GM19467 (cell line): ENCODE measurements around the gene MAP2K7.
"Not testable (repeated sequence)": the region's sequence is repeated elsewhere in the genome, so short reads cannot be mapped to it uniquely, and the experiment has no call there.

Source experiments
- ATAC-seq: cut with Tn5 transposase; IDR thresholded peaks from one replicate; pipeline ENCODE4 v1.9.1; 2021; ENCODE audit warnings: mild to moderate bottlenecking, moderate library complexity; ENCODE audit not compliant: unreplicated experiment

Gene MAP2K7

GRCh38 chr19:7928741-7929701 lies 25.3 kb downstream of the MAP2K7 start:
- no peak for ATAC-seq

GRCh38 chr19:7930030-7930429 lies 26.4 kb downstream of the MAP2K7 start:
- not testable (repeated sequence) for ATAC-seq

DNA sequence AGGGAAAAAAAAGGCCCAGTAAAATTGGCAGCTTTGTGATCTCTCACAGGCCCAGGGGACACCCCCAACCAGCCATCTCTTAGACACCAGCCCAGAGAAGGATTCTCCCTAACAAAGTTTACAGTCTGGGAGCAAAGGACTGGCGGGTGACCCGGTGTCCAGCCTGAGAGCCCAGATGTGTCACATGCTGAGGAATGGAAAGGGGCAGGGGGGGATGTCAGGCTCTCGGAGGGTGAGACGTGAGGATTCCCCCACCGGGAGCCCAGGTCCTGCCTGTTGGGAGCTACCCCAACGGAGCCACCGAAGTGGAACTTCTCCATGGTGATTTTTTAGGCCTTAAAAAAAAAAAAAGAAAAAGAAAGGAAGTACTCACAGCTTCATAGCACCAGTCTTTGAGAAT lies 27.1 kb downstream of the MAP2K7 start:
- no peak for ATAC-seq

GRCh38 chr19:7931221-7932061 lies 27.8 kb downstream of the MAP2K7 start:
- no peak for ATAC-seq

- no peak for ATAC-seq
These were observed 28.7 kb downstream of the MAP2K7 start for GRCh38 chr19:7932276-7932929.

DNA sequence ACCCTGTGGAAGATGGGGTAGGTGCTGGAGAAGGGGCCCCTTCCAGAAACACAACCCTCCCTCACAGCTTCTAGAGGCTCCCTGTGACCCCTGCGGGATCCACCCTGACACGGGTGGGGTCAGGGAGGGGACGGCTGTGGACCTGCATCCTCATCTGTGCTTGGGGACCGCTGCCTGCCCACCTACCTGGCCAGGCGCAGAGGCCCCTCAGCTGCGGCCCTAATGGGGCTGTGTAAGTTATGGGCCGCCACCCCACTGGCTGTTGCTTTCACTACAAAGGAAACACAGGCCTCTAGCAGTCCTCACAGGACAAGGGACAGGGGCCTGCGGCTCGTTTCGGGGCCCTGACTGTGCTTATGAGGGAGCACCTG lies 29.2 kb downstream of the MAP2K7 start:
- no peak for ATAC-seq

DNA sequence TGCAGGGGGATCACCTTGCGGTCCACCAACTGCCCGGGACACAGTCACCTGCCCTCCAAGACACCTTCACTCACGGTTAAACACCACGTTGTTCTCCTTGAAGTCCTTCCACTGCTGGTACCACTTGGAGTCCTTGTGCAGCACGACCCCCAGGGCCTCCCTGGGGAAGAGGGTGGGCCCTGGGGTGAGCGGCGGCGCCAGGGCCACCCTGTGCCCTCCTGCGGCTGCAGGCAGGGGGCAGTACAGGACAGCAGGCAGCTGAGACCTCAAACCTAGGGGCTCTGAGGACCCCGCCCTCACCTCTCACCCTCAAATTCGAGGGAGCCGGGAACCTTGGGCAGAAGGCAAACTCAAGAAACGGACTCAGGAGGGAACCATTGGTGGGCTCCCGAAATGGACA lies 29.7 kb downstream of the MAP2K7 start:
- ATAC-seq, result no peak

GRCh38 chr19:7933828-7934725 lies 30.4 kb downstream of the MAP2K7 start:
- no peak for ATAC-seq

DNA sequence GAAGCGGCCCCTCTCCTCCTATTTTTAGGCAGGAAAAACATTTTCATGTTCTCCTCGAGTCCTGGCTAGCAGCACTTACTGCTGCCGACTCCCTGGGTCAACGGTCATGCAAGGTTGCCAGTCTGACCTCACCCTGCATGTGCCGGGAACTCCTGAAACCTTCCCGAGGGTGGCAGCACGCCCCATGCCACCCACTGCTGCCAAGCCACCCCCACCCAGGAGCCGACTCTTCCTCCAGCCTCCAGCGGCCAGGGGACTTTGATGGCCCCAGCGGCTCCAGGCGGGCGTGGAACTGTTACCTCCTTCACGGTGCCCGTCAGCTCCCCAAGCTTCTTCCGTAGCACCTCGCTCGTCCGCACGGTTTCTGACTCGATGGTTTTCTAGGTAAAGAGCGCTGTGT lies 31.1 kb downstream of the MAP2K7 start:
- ATAC-seq, result no peak

DNA sequence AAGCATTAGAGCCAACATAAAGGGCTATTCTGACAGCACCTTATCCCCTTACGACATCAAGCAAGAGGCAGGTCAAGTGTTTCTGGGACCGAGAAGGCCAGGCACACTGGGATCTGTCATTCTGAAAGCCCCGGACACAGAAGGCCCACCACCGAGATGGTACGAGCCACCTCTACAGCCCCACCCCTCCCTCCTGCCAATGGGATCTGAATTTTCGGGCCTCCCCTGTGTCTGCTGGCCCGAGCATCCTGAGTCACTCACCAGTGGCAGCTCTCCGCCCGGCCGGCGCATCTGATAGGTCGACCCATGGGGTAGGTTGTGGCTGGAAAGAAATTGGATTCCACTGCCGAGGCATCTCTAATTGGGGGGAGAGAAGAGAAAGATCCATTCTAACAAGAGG lies 37.2 kb downstream of the MAP2K7 start:
- ATAC-seq, result no peak

DNA sequence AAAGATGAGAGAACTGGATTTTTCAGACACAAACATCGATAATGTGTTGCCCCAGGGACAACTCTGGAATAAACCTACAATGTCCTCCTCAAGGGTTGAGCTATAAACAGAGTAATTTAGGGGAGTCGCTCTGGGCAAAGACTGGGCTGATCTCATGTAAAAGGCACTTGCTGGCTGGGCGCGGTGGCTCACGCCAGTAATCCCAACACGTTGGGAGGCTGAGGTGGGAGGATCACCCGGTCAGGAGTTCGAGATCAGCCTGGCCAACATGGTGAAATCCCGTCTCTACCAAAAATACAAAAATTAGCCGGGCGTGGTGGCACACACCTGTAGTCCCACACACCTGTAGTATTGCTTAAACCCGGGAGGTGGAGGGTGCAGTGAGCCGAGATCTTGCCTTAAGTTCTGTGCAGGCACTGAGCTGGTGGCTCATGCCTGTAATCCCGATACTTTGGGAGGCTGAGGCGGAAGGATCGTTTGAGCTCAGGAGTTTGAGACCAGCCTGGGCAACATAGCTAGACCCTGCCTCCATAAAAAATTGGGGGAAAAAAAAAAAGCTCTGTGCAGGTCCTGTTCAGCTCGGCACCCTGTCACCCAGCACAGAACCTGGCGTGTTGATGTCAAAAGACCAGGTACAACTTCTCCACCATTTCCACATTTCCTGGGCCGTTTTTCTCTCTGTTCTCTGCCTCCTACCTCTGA lies 38.4 kb downstream of the MAP2K7 start:
- no peak for ATAC-seq

GRCh38 chr19:7942981-7943443 lies 39.3 kb downstream of the MAP2K7 start:
- ATAC-seq, result no peak

- ATAC-seq, result peak; percentile 91
These were observed 39.9 kb downstream of the MAP2K7 start, which contains the start of gene TIMM44 for GRCh38 chr19:7943444-7944176. TSS of gene TIMM44 (minus strand) at chr19:7943666. CDS start at chr19:7943651, 15 bp downstream.

DNA sequence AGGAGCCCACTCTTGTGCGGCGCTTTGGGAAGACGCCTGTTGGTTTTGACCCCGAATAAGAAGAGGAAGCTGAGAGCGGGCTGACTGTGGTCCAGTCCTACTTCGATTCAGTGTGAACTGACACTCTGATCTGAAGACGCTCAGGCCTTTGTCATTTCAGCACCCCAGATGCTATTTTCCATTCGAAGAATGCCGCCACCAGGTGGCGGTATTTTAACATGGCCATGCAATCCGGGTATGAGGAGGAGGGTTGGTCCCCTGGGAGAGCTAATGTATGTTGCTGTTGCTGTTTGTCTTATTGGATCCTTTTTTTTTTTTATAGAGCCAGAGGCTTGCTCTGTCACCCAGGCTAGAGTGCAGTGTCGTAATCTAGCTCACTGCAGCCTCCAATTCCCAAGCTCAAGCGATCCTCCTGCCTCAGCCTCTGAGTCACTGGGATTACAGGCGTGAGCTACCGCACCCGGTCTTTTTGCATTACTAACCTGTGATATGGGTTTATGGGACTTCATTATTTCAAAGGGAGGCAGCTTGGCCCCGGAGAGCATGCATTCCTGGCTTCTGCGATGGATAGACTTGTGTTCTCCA lies 40.6 kb downstream of the MAP2K7 start:
- ATAC-seq, result peak; percentile 20

DNA sequence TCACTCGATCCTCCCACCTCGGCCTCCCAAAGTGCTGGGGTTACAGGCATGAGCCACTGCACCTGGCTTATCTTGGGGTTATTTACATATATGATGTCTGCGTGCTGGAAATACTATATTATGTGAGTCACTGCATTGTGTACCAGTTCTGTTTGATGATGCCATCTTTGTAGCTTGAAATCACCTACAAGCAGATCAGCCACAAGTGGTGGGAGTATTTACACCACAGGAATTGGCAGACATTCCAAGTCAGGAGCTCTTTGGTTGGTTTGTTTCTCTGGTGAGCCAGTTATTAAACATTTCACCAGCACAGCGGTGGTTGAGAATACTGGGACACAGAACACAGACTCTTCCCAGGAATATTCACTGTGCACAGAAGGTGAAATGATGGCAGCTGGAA lies 44.3 kb downstream of the MAP2K7 start:
- ATAC-seq, result no peak

- no peak for ATAC-seq
These were observed 49.4 kb downstream of the MAP2K7 start for GRCh38 chr19:7953060-7953459.

- no peak for ATAC-seq
These were observed 49.9 kb downstream of the MAP2K7 start for GRCh38 chr19:7953576-7953975.

DNA sequence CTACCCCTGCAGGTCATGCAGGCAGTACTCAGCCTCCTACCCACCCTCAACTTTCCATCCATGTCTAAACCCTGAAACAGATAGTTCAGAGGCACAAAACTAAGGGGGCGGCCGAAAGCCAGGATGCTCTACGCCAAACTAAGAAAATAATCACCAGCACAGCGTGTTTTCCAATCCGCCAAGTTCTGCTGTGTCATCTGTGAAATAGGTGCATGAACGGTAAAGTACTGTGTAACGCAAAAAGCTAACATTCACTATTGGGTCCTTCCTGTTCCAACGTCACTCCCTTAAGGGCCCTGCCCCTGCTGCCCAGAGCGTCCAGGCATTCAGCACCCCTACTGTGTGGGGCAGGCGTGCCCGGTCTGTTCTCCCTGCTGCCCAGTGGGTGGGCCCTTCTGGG lies 52.0 kb downstream of the MAP2K7 start:
- ATAC-seq, result no peak
